ENCODE results near the gene MTMR8.

The MTMR8 gene

DNA sequence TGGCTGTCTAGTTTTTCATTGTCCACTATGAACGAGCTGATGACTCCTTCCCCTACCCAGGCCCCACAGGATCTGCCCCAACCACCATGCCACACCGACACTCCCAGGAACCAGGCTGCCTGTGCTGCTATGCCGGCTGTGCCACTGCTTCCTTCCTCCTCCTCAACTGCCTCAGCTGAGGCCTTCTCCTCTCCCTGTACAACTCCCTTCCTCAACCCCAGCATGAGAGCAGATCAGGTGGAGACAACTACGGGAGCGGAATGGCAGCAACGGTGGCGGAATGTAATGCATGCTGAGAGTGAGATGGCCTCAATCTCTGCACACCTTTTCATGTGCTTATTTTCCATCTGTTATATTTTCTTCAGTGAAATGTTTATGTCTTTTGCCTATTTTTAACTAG, 88.5 kb downstream of the MTMR8 start:
- no peak for DNase-seq (ENCODE audit: low spot score)

DNA sequence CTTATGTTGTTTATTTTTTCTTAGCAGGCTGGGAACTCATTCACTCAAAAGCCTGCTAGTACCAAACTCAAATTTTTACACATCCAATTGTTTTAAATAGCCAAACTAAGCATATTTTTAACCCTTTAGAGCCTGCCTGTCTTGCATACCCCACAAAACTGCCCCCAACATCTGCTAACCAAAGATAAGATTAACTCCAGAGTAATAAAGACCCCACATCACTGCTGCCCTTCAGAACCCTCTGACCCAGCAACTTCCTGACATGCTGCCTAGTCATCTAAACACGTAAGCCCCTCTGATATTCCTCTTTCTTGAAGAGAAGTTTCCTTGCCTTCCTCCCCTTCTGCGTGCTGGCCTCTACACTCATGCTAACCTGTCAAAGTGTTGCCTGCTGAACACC, 104.1 kb downstream of the MTMR8 start:
- no peak for DNase-seq (ENCODE audit: low spot score)

DNA sequence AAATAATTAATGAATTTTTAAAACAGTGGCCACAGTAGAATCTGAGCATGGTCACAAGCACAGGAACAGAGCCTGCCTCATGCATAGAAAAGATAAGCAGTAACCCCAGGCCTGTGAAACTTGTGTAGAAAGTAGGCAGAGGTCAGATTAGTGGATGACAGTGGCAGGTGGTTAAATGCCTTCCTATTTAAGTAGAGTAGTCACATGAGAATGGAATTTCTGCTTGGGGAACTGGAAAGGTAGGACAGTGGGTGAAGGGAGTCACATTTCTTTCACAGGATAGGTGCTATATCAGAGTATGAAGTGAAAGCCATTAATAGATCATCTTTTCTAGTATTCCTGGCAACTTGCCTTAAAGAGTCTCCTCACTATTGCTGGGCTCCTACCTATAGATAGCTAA, 130.0 kb downstream of the MTMR8 start:
- DNase-seq (ENCODE audit: low spot score), result no peak

DNA sequence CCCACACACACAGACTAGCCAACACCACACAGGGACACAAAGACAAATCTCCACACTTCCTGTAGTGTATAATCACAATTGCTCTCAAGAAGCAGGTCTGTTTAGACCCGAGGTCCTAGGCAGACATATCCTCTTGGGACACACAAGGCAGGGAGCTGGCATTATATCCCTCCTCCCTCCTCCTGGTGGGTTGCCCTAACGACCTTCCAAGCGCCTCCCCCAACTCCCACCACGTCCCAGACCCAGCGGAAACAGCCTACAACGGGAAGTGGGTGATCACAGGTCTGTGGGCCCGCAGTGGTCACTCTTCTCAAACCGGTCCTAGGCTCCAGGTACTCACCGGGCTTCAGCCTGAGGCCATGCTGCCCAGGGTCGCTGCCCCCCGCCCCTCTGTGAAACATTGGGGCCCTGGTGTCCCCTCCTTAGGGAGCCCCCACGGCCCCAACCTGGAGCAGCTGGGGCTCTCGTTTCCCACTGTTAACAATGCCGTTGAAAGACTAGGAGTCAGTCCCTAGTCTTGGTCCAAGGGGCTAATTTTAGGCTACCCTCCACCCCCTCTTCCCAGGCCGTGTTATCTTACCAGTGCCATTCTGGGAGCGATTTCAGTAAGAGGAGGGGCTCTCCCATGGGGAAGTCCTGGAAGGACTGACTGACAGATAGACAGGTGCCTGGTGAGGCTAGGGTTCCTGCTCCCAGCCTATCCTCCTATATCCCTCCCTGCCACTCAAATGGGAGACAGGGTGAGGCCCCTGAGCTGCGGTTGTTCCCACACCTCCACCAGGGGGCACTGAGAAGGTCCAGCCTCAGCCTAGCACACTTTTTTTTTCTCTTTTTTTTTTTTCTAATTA, 164.9 kb downstream of the MTMR8 start, which contains the start of gene ASB12:
Gene ASB12 (minus strand): TSS at position 485 of the 848 bp plus-strand sequence. CDS start 4,957 bp downstream, outside the sequence.
- no peak for DNase-seq (ENCODE audit: low spot score)

DNA sequence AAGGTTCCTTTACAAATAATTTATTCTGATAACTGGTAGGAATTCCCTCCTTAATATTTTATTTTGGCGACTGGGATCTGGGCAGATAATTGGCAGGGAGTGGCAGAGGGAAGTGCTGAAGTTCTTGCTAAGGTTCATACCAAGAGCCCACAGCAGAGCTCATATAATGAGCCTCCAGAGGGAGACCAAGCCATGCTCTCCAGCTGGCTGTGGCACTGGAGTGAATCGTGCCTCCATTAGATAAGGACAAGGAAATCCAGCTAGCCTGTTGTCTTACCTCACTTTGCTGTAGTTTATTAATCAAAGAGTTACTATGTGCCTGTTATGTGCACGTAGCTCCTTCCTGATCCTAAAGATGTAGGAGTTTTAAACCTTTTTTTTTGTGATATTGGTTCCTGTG, 166.1 kb downstream of the MTMR8 start:
- no peak for DNase-seq (ENCODE audit: low spot score)
